ENCODE measurements around the gene FAM76B. TPM values are rescaled to one million over a fixed set of nuclear protein-coding genes. Genes with fewer than 3 reads are reported as not detected.
A peak's percentile ranks its signal among the peaks of the same experiment; 100 is the strongest.

The FAM76B gene
- total and polyA plus RNA-seq, 2 of the 13 experiments (the other 11 are each of a cell fraction or from before 2014, with no cell fraction given), result 20.2 to 24.2 TPM

DNA sequence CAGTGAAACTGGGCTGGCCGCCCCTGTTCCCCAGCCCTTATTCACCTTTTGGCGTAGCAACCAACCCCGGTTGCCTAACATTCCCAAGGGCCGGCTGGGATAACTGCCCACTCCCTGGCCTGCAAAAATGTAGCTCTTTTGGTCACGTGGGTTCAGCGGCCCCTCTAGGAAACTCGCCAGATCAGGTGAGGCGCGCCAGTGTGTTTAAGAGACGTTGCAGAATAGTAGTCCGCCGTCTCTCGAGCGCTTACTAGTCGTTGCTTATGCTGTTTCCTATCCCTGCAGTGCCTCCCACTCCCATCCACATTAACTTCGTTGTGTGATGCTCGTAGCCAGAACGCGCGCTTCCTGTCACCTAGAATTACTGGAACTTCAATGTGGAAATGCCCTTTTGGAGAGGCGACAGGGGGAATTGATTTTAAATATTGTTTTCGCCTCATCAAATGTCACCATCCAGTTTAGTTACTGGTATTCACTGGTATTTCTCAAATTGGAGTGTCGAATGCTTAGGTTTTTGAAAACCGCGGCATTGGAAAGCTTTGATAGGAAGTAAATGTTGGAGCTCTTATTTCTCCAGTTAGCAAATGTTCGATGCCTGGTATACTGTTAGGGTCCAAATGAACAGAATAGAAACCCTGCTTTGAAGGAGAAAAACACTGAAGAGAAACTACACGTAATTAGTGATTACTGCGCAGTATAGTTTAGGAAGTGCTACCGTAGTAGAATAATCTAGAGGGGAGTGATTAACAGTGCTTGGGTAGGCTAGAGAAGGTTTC is 1.5 kb upstream of the FAM76B start (continued):
- TF ChIP-seq ZNF670 (CRISPR knock-in tag; IDR thresholded peaks at IDR 0.05; ENCODE audit: borderline replicate concordance), result no peak
- no peak for TF ChIP-seq TCF7 (IDR thresholded peaks at IDR 0.05; ENCODE audit: low read depth)
- TF ChIP-seq, protein P1, sequence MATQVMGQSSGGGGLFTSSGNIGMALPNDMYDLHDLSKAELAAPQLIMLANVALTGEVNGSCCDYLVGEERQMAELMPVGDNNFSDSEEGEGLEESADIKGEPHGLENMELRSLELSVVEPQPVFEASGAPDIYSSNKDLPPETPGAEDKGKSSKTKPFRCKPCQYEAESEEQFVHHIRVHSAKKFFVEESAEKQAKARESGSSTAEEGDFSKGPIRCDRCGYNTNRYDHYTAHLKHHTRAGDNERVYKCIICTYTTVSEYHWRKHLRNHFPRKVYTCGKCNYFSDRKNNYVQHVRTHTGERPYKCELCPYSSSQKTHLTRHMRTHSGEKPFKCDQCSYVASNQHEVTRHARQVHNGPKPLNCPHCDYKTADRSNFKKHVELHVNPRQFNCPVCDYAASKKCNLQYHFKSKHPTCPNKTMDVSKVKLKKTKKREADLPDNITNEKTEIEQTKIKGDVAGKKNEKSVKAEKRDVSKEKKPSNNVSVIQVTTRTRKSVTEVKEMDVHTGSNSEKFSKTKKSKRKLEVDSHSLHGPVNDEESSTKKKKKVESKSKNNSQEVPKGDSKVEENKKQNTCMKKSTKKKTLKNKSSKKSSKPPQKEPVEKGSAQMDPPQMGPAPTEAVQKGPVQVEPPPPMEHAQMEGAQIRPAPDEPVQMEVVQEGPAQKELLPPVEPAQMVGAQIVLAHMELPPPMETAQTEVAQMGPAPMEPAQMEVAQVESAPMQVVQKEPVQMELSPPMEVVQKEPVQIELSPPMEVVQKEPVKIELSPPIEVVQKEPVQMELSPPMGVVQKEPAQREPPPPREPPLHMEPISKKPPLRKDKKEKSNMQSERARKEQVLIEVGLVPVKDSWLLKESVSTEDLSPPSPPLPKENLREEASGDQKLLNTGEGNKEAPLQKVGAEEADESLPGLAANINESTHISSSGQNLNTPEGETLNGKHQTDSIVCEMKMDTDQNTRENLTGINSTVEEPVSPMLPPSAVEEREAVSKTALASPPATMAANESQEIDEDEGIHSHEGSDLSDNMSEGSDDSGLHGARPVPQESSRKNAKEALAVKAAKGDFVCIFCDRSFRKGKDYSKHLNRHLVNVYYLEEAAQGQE (IDR thresholded peaks at IDR 0.05; ENCODE audit: borderline replicate concordance in 1 of 2, low read depth in 1 of 2, low read length in 2 of 2), result no peak
- no peak for TF ChIP-seq AGO1 (IDR thresholded peaks at IDR 0.05; ENCODE audit: low read depth, low read length, poor library complexity, severe bottlenecking)
- no peak for TF ChIP-seq NFKB2 (CRISPR knock-in tag; IDR thresholded peaks at IDR 0.05; ENCODE audit: borderline replicate concordance)
- TF ChIP-seq CENPT (CRISPR knock-in tag; IDR thresholded peaks at IDR 0.05; ENCODE audit: low read depth), result no peak
- no peak for TF ChIP-seq ZFY (CRISPR knock-in tag; IDR thresholded peaks at IDR 0.05)
- no peak for TF ChIP-seq SPEN (CRISPR knock-in tag; IDR thresholded peaks at IDR 0.05; ENCODE audit: low read depth)
- TF ChIP-seq GABPA (IDR thresholded peaks at IDR 0.05; ENCODE audit: low read depth, low read length), result no peak
- TF ChIP-seq GABPA (CRISPR knock-in tag; IDR thresholded peaks at IDR 0.05; ENCODE audit: low read depth), result peak; percentile 18; the same call in 1 of the 2 replicates
- TF ChIP-seq, protein P2, sequence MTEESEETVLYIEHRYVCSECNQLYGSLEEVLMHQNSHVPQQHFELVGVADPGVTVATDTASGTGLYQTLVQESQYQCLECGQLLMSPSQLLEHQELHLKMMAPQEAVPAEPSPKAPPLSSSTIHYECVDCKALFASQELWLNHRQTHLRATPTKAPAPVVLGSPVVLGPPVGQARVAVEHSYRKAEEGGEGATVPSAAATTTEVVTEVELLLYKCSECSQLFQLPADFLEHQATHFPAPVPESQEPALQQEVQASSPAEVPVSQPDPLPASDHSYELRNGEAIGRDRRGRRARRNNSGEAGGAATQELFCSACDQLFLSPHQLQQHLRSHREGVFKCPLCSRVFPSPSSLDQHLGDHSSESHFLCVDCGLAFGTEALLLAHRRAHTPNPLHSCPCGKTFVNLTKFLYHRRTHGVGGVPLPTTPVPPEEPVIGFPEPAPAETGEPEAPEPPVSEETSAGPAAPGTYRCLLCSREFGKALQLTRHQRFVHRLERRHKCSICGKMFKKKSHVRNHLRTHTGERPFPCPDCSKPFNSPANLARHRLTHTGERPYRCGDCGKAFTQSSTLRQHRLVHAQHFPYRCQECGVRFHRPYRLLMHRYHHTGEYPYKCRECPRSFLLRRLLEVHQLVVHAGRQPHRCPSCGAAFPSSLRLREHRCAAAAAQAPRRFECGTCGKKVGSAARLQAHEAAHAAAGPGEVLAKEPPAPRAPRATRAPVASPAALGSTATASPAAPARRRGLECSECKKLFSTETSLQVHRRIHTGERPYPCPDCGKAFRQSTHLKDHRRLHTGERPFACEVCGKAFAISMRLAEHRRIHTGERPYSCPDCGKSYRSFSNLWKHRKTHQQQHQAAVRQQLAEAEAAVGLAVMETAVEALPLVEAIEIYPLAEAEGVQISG (CRISPR knock-in tag; IDR thresholded peaks at IDR 0.05), result peak; percentile 97
- no peak for TF ChIP-seq TBL1XR1 (IDR thresholded peaks at IDR 0.05; ENCODE audit: borderline replicate concordance, low read length, partially characterized antibody)
- TF ChIP-seq, protein P3, sequence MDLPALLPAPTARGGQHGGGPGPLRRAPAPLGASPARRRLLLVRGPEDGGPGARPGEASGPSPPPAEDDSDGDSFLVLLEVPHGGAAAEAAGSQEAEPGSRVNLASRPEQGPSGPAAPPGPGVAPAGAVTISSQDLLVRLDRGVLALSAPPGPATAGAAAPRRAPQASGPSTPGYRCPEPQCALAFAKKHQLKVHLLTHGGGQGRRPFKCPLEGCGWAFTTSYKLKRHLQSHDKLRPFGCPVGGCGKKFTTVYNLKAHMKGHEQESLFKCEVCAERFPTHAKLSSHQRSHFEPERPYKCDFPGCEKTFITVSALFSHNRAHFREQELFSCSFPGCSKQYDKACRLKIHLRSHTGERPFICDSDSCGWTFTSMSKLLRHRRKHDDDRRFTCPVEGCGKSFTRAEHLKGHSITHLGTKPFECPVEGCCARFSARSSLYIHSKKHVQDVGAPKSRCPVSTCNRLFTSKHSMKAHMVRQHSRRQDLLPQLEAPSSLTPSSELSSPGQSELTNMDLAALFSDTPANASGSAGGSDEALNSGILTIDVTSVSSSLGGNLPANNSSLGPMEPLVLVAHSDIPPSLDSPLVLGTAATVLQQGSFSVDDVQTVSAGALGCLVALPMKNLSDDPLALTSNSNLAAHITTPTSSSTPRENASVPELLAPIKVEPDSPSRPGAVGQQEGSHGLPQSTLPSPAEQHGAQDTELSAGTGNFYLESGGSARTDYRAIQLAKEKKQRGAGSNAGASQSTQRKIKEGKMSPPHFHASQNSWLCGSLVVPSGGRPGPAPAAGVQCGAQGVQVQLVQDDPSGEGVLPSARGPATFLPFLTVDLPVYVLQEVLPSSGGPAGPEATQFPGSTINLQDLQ (CRISPR knock-in tag; IDR thresholded peaks at IDR 0.05), result no peak
- TF ChIP-seq FOXK2 (IDR thresholded peaks at IDR 0.05), result no peak
- TF ChIP-seq DMAP1 (CRISPR knock-in tag; IDR thresholded peaks at IDR 0.05), result 0 out of 2 replicates have a peak, but pooled peaks have one; percentile 22
- no peak for TF ChIP-seq ZBTB7A (CRISPR knock-in tag; IDR thresholded peaks at IDR 0.05)
- TF ChIP-seq SP140L (CRISPR knock-in tag; IDR thresholded peaks at IDR 0.05; ENCODE audit: borderline replicate concordance), result no peak
- TF ChIP-seq ISL2 (CRISPR knock-in tag; IDR thresholded peaks at IDR 0.05), result no peak
